Suprapubic skin (tissue), 4 donors: ENCODE data around the gene SPATA20. TPM values are rescaled to one million over a fixed set of nuclear protein-coding genes. Genes with fewer than 3 reads are reported as not detected.

Source experiments
- DNase-seq, 2 donors: peaks; one replicate each; pipeline ENCODE4 v3.0.0-alpha.2; 2019; ENCODE audit warnings: low spot score in 2 of 2
- H3K27ac ChIP-seq: fragments of 200-600 bp; sonication (generic); one replicate; pipeline ENCODE4 v1.5.1; 2019
- H3K27me3 ChIP-seq: fragments of 200-600 bp; sonication (generic); one replicate; pipeline ENCODE4 v1.5.1; 2019
- H3K36me3 ChIP-seq: fragments of 200-600 bp; sonication (generic); one replicate; pipeline ENCODE4 v1.5.1; 2019
- H3K4me1 ChIP-seq: fragments of 200-600 bp; sonication (generic); one replicate; pipeline ENCODE4 v1.5.1; 2019
- H3K4me3 ChIP-seq: fragments of 200-600 bp; sonication (generic); one replicate; pipeline ENCODE4 v1.5.1; 2019; ENCODE audit warnings: mild to moderate bottlenecking
- H3K9me3 ChIP-seq: fragments of 200-600 bp; sonication (generic); one replicate; pipeline ENCODE4 v1.5.1; 2019
- EP300 ChIP-seq: sonication (generic); formaldehyde crosslinking; IDR thresholded peaks from one replicate; pipeline ENCODE4 v1.6.1; 2017; ENCODE audit warnings: antibody characterized with exemption
- POLR2A ChIP-seq, 2 donors: fragments of 450-650 bp; IDR thresholded peaks; one replicate each; pipeline ENCODE4 v1.6.1; 2017; ENCODE audit warnings: antibody characterized with exemption in 2 of 2, mild to moderate bottlenecking in 2 of 2, moderate library complexity in 2 of 2
- POLR2AphosphoS5 ChIP-seq, 3 donors: sonication (generic); formaldehyde crosslinking; IDR thresholded peaks; one replicate each; pipeline ENCODE4 v1.6.1; 2017; ENCODE audit warnings: antibody characterized with exemption in 3 of 3
- WGBS: methylation state at CpG from one replicate; pipeline ENCODE4 v1.1.5; 2018; 5-methylcytosine and 5-hydroxymethylcytosine counted together
- total RNA-seq, 4 donors: library from RNA; depleted of rRNA; stranded (reverse); fragments of >200 nt; gene quantifications; one replicate each; pipeline ENCODE4 v1.1.0, GENCODE V29; 2016
- TF ChIP-seq, protein P1 (sequence below), 2 donors: fragments of 200-600 bp in 1 of 2; fragments of 450-650 bp in 1 of 2; sonication (generic) in 1 of 2; IDR thresholded peaks; one replicate each; pipeline ENCODE4 v1.5.1; 2016 to 2019; ENCODE audit warnings: antibody characterized with exemption in 2 of 2, mild to moderate bottlenecking in 1 of 2, moderate library complexity in 1 of 2

SPATA20 gene
- total RNA-seq, 4 donors from 2014 or later = 36.5 to 75.4 (median 50.9) TPM

DNA sequence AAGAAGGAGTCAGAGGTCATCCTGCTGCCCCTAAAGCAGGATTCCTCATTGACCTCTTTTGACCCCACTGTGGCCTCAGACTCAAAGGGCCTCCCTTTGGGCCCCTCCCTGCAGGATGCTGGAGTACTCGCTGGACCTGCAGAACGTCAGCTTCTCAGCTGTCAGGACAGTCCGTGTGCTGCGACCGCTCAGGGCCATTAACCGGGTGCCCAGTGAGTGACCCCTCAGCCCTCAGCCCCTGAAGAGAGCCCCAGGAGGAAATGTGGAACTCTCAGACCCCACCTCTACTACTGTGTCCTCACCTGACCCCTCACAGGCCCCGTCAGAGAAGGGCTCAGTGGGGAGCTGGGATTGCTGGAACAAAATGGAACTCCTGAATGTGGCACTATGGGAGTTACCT is 22.6 kb downstream of the SPATA20 start:
- no peaks in the 10 kb centered on the region for H3K36me3 ChIP-seq

DNA sequence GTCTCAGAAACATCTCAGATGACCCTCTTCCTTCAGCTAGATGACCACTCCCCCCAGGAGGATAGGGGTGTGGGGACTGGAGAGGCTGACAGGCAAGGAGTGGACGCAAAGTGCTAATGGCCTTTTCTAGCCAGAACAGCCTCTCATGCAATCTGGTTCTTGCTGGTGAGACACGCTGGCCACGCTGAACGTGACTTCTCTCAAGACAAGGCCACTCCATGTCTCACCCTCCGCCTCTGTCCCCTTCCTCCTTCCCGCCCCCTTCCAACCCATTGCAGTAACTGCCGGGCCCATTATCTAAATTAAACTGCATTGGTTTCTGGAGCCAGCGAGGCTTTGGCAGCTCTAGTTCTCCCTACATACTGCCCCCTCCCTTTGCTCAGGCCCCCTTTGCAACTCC is 23.1 kb downstream of the SPATA20 start:
- peaks cover 3% of the 10 kb centered on the region for H3K27me3 ChIP-seq
- H3K4me1 ChIP-seq = peaks cover 8% of the 10 kb centered on the region
- TF ChIP-seq POLR2AphosphoS5 (IDR thresholded peaks at IDR 0.05) (no peak), EP300 (no peak), POLR2A (IDR thresholded peaks at IDR 0.05) (no peak)
- TF ChIP-seq, protein P1, sequence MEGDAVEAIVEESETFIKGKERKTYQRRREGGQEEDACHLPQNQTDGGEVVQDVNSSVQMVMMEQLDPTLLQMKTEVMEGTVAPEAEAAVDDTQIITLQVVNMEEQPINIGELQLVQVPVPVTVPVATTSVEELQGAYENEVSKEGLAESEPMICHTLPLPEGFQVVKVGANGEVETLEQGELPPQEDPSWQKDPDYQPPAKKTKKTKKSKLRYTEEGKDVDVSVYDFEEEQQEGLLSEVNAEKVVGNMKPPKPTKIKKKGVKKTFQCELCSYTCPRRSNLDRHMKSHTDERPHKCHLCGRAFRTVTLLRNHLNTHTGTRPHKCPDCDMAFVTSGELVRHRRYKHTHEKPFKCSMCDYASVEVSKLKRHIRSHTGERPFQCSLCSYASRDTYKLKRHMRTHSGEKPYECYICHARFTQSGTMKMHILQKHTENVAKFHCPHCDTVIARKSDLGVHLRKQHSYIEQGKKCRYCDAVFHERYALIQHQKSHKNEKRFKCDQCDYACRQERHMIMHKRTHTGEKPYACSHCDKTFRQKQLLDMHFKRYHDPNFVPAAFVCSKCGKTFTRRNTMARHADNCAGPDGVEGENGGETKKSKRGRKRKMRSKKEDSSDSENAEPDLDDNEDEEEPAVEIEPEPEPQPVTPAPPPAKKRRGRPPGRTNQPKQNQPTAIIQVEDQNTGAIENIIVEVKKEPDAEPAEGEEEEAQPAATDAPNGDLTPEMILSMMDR (IDR thresholded peaks at IDR 0.05) = no peak
- no peak overlapping the region for H3K4me3 ChIP-seq
- no peak overlapping the region for H3K27ac ChIP-seq
- WGBS = 94% methylated on average over 8 of the region's 8 CpGs
- DNase-seq = no peak
- H3K9me3 ChIP-seq = no peaks in the 10 kb centered on the region
- H3K36me3 ChIP-seq = no peaks in the 10 kb centered on the region

More for the DNA sequence above, 22.6 kb downstream of the SPATA20 start:
- Histone ChIP-seq H3K4me3 (no peak overlapping the region), H3K9me3 (no peaks in the 10 kb centered on the region), H3K27me3 (peaks cover 3% of the 10 kb centered on the region), H3K27ac (no peak overlapping the region), H3K4me1 (peaks cover 12% of the 10 kb centered on the region)
- no peak for DNase-seq
- 96% methylated on average over 7 of the region's 7 CpGs for WGBS
- TF ChIP-seq EP300 (no peak), POLR2A (IDR thresholded peaks at IDR 0.05) (no peak), POLR2AphosphoS5 (IDR thresholded peaks at IDR 0.05) (no peak)
- TF ChIP-seq, protein P1 (IDR thresholded peaks at IDR 0.05) = no peak

DNA sequence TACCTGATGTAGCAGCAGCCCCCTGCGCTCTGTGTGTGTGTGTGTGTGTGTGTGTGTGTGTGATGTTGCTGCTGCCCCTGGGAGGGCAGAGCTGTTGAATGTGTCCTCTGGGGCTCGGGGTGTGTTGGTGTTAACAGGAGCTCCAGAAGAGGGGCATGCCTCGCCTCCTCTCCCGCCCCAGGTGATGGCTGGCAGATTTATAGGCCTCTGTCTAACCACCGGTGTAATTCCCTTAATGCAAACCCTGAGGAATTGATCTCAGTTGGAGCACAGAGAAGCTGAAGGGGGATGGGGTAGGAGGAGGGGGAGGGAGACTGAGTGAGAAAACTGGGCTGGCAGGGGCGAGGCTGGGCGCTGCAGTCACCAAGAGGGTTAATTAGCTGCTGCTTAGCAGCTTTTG is 23.6 kb downstream of the SPATA20 start:
- H3K27ac ChIP-seq = no peak overlapping the region
- H3K9me3 ChIP-seq = no peaks in the 10 kb centered on the region
- H3K4me3 ChIP-seq = no peak overlapping the region
- H3K36me3 ChIP-seq = no peaks in the 10 kb centered on the region
- no peak for TF ChIP-seq POLR2A (IDR thresholded peaks at IDR 0.05)
- TF ChIP-seq, protein P1 (IDR thresholded peaks at IDR 0.05) = no peak
- no peak for TF ChIP-seq EP300
- TF ChIP-seq POLR2AphosphoS5 (IDR thresholded peaks at IDR 0.05) = no peak
- H3K27me3 ChIP-seq = peaks cover under 1% of the 10 kb centered on the region
- peaks cover 3% of the 10 kb centered on the region for H3K4me1 ChIP-seq
- WGBS = 79% methylated on average over 6 of the region's 7 CpGs
- DNase-seq = no peak

DNA sequence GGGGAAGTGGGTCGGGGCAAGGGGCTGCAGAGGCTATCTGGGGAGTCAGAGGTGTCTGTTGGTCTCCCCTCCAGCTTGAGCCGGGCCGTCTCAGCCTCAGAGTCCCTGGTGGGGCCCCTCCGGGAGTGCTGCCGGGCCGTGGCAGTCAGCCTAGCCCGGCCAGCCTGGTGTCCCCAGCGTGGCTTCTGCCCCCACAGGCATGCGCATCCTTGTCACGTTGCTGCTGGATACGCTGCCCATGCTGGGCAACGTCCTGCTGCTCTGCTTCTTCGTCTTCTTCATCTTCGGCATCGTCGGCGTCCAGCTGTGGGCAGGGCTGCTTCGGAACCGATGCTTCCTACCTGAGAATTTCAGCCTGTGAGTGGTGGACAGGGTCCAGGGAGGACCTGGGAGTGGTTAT is 24.7 kb downstream of the SPATA20 start:
- Histone ChIP-seq H3K4me3 (no peak overlapping the region), H3K4me1 (no peaks in the 10 kb centered on the region), H3K27me3 (no peaks in the 10 kb centered on the region), H3K27ac (no peak overlapping the region), H3K9me3 (no peaks in the 10 kb centered on the region), H3K36me3 (no peaks in the 10 kb centered on the region)
- DNase-seq = no peak
- no peak for TF ChIP-seq EP300
- TF ChIP-seq POLR2AphosphoS5 (IDR thresholded peaks at IDR 0.05) = no peak
- no peak for TF ChIP-seq POLR2A (IDR thresholded peaks at IDR 0.05)
- WGBS = 83% methylated on average over 7 of the region's 19 CpGs

DNA sequence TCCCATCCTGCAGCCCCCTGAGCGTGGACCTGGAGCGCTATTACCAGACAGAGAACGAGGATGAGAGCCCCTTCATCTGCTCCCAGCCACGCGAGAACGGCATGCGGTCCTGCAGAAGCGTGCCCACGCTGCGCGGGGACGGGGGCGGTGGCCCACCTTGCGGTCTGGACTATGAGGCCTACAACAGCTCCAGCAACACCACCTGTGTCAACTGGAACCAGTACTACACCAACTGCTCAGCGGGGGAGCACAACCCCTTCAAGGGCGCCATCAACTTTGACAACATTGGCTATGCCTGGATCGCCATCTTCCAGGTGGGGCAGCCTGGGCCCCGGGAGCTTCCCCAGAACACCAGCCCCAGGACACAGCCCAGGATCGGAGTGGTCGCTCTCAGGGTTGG is 25.6 kb downstream of the SPATA20 start:
- Histone ChIP-seq H3K27me3 (no peaks in the 10 kb centered on the region), H3K9me3 (no peaks in the 10 kb centered on the region), H3K4me3 (no peak overlapping the region), H3K36me3 (no peaks in the 10 kb centered on the region), H3K27ac (no peak overlapping the region), H3K4me1 (no peaks in the 10 kb centered on the region)
- 96% methylated on average over 20 of the region's 20 CpGs for WGBS
- TF ChIP-seq POLR2AphosphoS5 (IDR thresholded peaks at IDR 0.05) (no peak), POLR2A (IDR thresholded peaks at IDR 0.05) (no peak)
- no peak for DNase-seq

DNA sequence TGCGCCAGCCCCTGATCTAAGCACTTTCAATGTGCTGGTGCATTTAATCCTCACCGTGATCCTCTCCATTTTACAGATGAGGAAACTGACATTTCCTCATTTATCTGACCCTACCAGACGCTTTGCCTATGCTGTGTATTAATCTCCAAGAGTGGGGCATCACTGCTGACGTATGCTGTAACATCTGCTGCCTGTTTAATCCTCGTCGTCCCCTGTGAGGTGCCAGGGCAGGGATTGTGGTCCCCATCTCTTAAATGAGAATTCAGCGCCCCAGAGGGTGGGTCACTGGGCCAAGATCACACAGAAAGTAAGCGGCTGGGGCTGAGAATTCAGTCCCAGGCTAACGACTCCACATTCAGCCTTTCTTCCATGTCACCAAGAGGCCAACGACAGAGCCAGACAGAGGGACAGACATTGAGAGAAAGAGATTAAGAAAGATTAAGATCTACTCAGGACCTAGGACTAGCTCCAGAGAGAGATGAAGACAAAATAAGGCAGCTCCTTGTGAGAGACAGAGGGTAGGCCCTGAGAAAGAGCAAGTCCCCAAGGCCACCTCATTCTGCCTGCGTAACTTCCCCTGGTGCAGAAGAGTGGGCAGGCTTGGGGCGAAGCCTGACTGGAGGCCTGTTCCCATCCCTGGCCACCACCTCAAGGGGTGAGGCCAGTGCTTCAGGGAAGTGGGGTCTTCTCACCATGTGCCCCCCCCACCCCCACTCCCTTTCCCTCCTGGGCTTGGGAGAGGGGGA is 27.1 kb downstream of the SPATA20 start:
- 90% methylated on average over 12 of the region's 12 CpGs for WGBS
- TF ChIP-seq POLR2A (IDR thresholded peaks at IDR 0.05) = no peak
- no peak for TF ChIP-seq EP300
- TF ChIP-seq POLR2AphosphoS5 (IDR thresholded peaks at IDR 0.05) = no peak
- TF ChIP-seq, protein P1 (IDR thresholded peaks at IDR 0.05) = no peak
- no peak overlapping the region for H3K4me3 ChIP-seq
- DNase-seq = no peak
- no peaks in the 10 kb centered on the region for H3K9me3 ChIP-seq
- H3K36me3 ChIP-seq = no peaks in the 10 kb centered on the region
- no peak overlapping the region for H3K27ac ChIP-seq
- no peaks in the 10 kb centered on the region for H3K4me1 ChIP-seq
- no peaks in the 10 kb centered on the region for H3K27me3 ChIP-seq
